H1 (cell line): Measurements from ENCODE around the gene TNFSF11. TPM values are rescaled to one million over a fixed set of nuclear protein-coding genes. Genes with fewer than 3 reads are reported as not detected.

ENCODE experiments used
- CBX8 ChIP-seq: fragments of 300-800, 300-1000 bp; sonication (generic); IDR thresholded peaks from 2 replicates; pipeline ENCODE4 v1.7.1; 2016; ENCODE audit warnings: low read depth, low read length, borderline replicate concordance
- KDM4A ChIP-seq: IDR thresholded peaks from one replicate; pipeline ENCODE4 v1.7.1; 2012; ENCODE audit warnings: low read depth, mild to moderate bottlenecking, moderate library complexity, low read length, inconsistent platforms; ENCODE audit not compliant: severe bottlenecking
- RAD21 ChIP-seq, 2 experiments: IDR thresholded peaks in 1 of 2; conservative IDR thresholded peaks in 1 of 2; 2 replicates each; pipeline ENCODE4 v1.6.1; 2011; ENCODE audit warnings: low read depth in 2 of 2, low read length in 2 of 2, improper control_type of control experiment in 1 of 2, inconsistent platforms in 1 of 2, mild to moderate bottlenecking in 1 of 2, moderate library complexity in 1 of 2
- SP1 ChIP-seq: IDR thresholded peaks from 2 replicates; pipeline ENCODE4 v1.6.1; 2011; ENCODE audit warnings: low read depth, low read length
- SUZ12 ChIP-seq: fragments of 200-600 bp; sonication (generic); IDR thresholded peaks from 2 replicates; pipeline ENCODE4 v1.6.1; 2012; ENCODE audit warnings: mild to moderate bottlenecking, inconsistent platforms, low read length, moderate library complexity, mixed read lengths
- polyA plus RNA-seq, 7 experiments: library from polyadenylated mRNA; depleted of rRNA in 3 of 7; stranded (reverse) in 5 of 7; unstranded in 2 of 7; fragments of >200 nt in 5 of 7; fragments of 200-250 nt in 2 of 7; gene quantifications; 1 replicate in 5 of 7; 2 replicates in 1 of 7; 4 replicates in 1 of 7; pipeline versions ENCODE4 v1.2.1 to v1.2.3, GENCODE V29; 2011 to 2013; ENCODE audit warnings: missing spikeins in 2 of 7, mixed read lengths in 2 of 7
- total RNA-seq: library from RNA; stranded (reverse); fragmentation: NEBNext Ultra II Directional; extraction: Animal tissue kit (Norgen Biotek cat#: 25700); gene quantifications from 2 replicates; pipeline ENCODE4 v1.2.1, GENCODE V29; 2021

The TNFSF11 gene
- total and polyA plus RNA-seq, 2 of the 8 experiments (the other 6 are each of a cell fraction or from before 2014, with no cell fraction given), result 9.3 to 12.0 TPM

- no peak for TF ChIP-seq RAD21 (IDR thresholded peaks at IDR 0.05 in 1 of 2, conservative IDR thresholded peaks at IDR 0.05 in 1 of 2; ENCODE audit: low read depth in 2 of 2, low read length in 2 of 2)
- no peak for TF ChIP-seq SUZ12
- TF ChIP-seq KDM4A, result no peak
- no peak for TF ChIP-seq SP1
- TF ChIP-seq CBX8, result no peak
Measured at GRCh38 chr13:42633495-42633894, 59.5 kb downstream of the TNFSF11 start (continued).
